ENCODE measurements around the gene CDRT4. TPM values are rescaled to one million over a fixed set of nuclear protein-coding genes. Genes with fewer than 3 reads are reported as not detected.

CDRT4 gene
- total and polyA plus RNA-seq, 2 donors (not counting 3 experiments of a cell fraction or from before 2014, with no cell fraction given): 11.5 to 13.6 TPM

DNA sequence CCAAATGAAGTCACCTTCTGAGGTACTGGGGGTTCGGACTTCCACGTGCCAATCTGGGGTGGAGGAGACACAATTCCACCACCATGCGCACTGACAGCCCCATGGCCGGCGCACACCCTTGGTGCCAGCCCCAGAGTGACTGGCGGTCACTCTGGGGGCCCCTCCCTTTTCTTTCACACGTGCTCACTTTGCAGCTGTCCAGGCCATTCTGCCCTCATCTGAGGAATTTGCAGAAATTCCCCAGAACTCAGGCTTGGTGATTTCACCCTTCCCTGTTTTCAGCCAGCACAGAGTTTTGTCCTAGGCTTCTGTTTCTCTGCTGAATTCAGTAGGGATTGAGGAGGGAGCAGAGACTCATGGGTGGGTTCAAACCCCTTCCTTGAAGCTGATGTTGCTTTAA lies 54.8 kb downstream of the CDRT4 start:
- Histone ChIP-seq H3K9me1 (replicated peaks; ENCODE audit: control insufficient read depth, extremely low read depth, insufficient read depth, low read length) (no peaks in the 10 kb centered on the region), H3K9ac (replicated peaks; ENCODE audit: extremely low read depth, insufficient read depth, low read length) (no peak overlapping the region), H3K9me3 (replicated peaks; ENCODE audit: control insufficient read depth, insufficient read depth, low read length) (no peaks in the 10 kb centered on the region), H3K4me2 (ENCODE audit: insufficient read depth, low read length) (no peak overlapping the region), H2AFZ (ENCODE audit: low read depth, low read length) (no peak overlapping the region), H3K4me3 (replicated peaks in 1 of 3; ENCODE audit: insufficient read depth in 1 of 3, low read depth in 1 of 3, low read length in 3 of 3) (no peak overlapping the region), H3K27me3 (ENCODE audit: control insufficient read depth in 2 of 2, insufficient read depth in 2 of 2, low read length in 2 of 2) (no peaks in the 10 kb centered on the region), H3K4me1 (ENCODE audit: control insufficient read depth, extremely low read depth, insufficient read depth, low read length) (no peaks in the 10 kb centered on the region), H3K36me3 (ENCODE audit: control insufficient read depth in 2 of 2, extremely low read depth in 1 of 2, insufficient read depth in 2 of 2, low read length in 2 of 2) (no peaks in the 10 kb centered on the region), H4K20me1 (replicated peaks; ENCODE audit: control insufficient read depth, extremely low read depth, insufficient read depth, low read length) (no peaks in the 10 kb centered on the region), H3K79me2 (ENCODE audit: control insufficient read depth, insufficient read depth, low read length) (no peaks in the 10 kb centered on the region), H3K27ac (ENCODE audit: insufficient read depth, low read depth, low read length) (no peak overlapping the region)
- CTCF ChIA-PET: interaction anchor here (0.9 kb wide), 1 partner anchor 90 kb away, joined by 3 read pairs; no protein-coding TSS in a partner anchor
- FAIRE-seq (no peak), DNase-seq (ENCODE audit: low read depth, low spot score) (no peak)
- TF ChIP-seq POLR2AphosphoS5 (IDR thresholded peaks at IDR 0.05; ENCODE audit: insufficient read depth, low read depth, low read length) (no peak), EZH2 (IDR thresholded peaks at IDR 0.05; ENCODE audit: borderline replicate concordance, low read depth, low read length, severe bottlenecking) (no peak), POLR2A (IDR thresholded peaks at IDR 0.05; ENCODE audit: low read depth, low read length) (no peak), MYC (IDR thresholded peaks at IDR 0.05; ENCODE audit: low read depth, low read length) (no peak)
- BruUV-seq (replicated peaks): no TSS peak
- POLR2A ChIA-PET: no interaction called here
- intact Hi-C loops (cut with micrococcal nuclease) (no loop called here), dilution Hi-C loops (cut with MboI; ENCODE audit: extremely low pct_ligation_motif_present, low sequenced_read_pairs) (no loop called here)

DNA sequence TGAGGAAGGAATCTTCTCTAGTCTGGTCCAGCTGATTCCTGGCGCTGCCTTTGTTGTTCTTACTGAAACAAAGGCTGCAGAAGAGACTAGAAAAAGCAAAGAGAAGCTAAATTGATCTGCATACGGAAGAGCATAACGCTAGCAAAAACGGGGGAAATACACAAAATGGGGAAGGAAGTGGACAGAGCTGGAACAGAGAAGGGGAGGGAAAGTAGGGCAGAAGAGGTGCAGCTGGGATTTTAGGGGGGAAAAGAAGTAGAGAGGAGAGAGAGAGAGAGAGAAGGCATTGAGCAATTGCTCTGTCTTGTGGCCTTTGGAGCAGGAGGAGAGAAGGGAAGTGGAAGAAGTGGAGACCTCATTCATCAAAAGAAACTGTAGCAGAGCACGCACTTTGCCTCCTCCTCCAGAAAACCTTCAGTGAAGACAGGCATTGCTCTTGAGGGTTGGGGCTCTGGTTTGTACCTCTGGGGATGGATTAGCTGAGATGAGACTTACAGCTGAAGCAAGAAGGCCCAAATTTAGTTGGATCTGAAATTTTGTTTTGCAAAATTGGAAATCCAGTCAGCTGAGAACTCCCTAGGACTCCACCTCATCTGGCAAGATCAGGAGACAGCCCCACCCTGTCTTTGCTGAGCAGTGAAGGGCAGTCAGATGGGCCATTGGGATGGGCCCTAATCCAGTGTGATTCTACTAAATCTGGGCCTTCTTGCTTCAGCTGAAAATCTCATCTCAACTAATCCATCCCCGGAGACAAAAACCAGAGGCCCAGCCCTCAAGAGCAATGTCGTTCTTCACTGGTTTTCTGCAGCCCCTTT lies 55.8 kb downstream of the CDRT4 start:
- no peak for TF ChIP-seq MYC (IDR thresholded peaks at IDR 0.05; ENCODE audit: low read depth, low read length)
- TF ChIP-seq FOS (IDR thresholded peaks at IDR 0.05; ENCODE audit: borderline replicate concordance, insufficient read depth, low read length): no peak
- TF ChIP-seq, protein P1, sequence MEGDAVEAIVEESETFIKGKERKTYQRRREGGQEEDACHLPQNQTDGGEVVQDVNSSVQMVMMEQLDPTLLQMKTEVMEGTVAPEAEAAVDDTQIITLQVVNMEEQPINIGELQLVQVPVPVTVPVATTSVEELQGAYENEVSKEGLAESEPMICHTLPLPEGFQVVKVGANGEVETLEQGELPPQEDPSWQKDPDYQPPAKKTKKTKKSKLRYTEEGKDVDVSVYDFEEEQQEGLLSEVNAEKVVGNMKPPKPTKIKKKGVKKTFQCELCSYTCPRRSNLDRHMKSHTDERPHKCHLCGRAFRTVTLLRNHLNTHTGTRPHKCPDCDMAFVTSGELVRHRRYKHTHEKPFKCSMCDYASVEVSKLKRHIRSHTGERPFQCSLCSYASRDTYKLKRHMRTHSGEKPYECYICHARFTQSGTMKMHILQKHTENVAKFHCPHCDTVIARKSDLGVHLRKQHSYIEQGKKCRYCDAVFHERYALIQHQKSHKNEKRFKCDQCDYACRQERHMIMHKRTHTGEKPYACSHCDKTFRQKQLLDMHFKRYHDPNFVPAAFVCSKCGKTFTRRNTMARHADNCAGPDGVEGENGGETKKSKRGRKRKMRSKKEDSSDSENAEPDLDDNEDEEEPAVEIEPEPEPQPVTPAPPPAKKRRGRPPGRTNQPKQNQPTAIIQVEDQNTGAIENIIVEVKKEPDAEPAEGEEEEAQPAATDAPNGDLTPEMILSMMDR (IDR thresholded peaks at IDR 0.05; ENCODE audit: extremely low read depth in 1 of 2, insufficient read depth in 1 of 2, low read depth in 1 of 2, low read length in 2 of 2): no peak
- TF ChIP-seq GATA2 (IDR thresholded peaks at IDR 0.05; ENCODE audit: insufficient read depth, insufficient read length, low read depth, low read length): no peak
- TF ChIP-seq, protein P2, sequence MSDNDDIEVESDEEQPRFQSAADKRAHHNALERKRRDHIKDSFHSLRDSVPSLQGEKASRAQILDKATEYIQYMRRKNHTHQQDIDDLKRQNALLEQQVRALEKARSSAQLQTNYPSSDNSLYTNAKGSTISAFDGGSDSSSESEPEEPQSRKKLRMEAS (IDR thresholded peaks at IDR 0.05; ENCODE audit: insufficient read depth, insufficient read length): no peak
- TF ChIP-seq JUN (IDR thresholded peaks at IDR 0.05; ENCODE audit: borderline replicate concordance, insufficient read depth, insufficient read length, low read depth): no peak
- no peak for TF ChIP-seq EZH2 (IDR thresholded peaks at IDR 0.05; ENCODE audit: borderline replicate concordance, low read depth, low read length, severe bottlenecking)
- TF ChIP-seq POLR2A (IDR thresholded peaks at IDR 0.05; ENCODE audit: low read depth, low read length): no peak
- no peak for TF ChIP-seq POLR2AphosphoS5 (IDR thresholded peaks at IDR 0.05; ENCODE audit: insufficient read depth, low read depth, low read length)
- H3K36me3 ChIP-seq (ENCODE audit: control insufficient read depth in 2 of 2, extremely low read depth in 1 of 2, insufficient read depth in 2 of 2, low read length in 2 of 2): no peaks in the 10 kb centered on the region
- H3K9ac ChIP-seq (replicated peaks; ENCODE audit: extremely low read depth, insufficient read depth, low read length): no peak overlapping the region
- DNase-seq (ENCODE audit: low read depth, low spot score): no peak
- no peaks in the 10 kb centered on the region for H3K9me1 ChIP-seq (replicated peaks; ENCODE audit: control insufficient read depth, extremely low read depth, insufficient read depth, low read length)
- H3K9me3 ChIP-seq (replicated peaks; ENCODE audit: control insufficient read depth, insufficient read depth, low read length): no peaks in the 10 kb centered on the region
- H3K79me2 ChIP-seq (ENCODE audit: control insufficient read depth, insufficient read depth, low read length): no peaks in the 10 kb centered on the region
- H3K4me1 ChIP-seq (ENCODE audit: control insufficient read depth, extremely low read depth, insufficient read depth, low read length): peaks cover under 1% of the 10 kb centered on the region
- dilution Hi-C loops (cut with MboI; ENCODE audit: extremely low pct_ligation_motif_present, low sequenced_read_pairs) (no loop called here), intact Hi-C loops (cut with micrococcal nuclease) (no loop called here)
- ChIA-PET CTCF (interaction anchor here (0.9 to 1.9 kb wide), 2 partner anchors 13 to 20 kb away, joined by 3 to 5 read pairs; no protein-coding TSS in a partner anchor), POLR2A (no interaction called here)
- FAIRE-seq: no peak
- H4K20me1 ChIP-seq (replicated peaks; ENCODE audit: control insufficient read depth, extremely low read depth, insufficient read depth, low read length): no peaks in the 10 kb centered on the region
- no peaks in the 10 kb centered on the region for H3K27me3 ChIP-seq (ENCODE audit: control insufficient read depth in 2 of 2, insufficient read depth in 2 of 2, low read length in 2 of 2)
- H3K27ac ChIP-seq (ENCODE audit: insufficient read depth, low read depth, low read length): no peak overlapping the region
- H2AFZ ChIP-seq (ENCODE audit: low read depth, low read length): peak overlapping the region; percentile 15
- H3K4me2 ChIP-seq (ENCODE audit: insufficient read depth, low read length): no peak overlapping the region
- BruUV-seq (replicated peaks): no TSS peak
- no peak overlapping the region for H3K4me3 ChIP-seq (replicated peaks in 1 of 3; ENCODE audit: insufficient read depth in 1 of 3, low read depth in 1 of 3, low read length in 3 of 3)

All from endothelial cell of umbilical vein (primary cell).